Measurements from ENCODE around the gene CRISPLD2. TPM values are rescaled to one million over a fixed set of nuclear protein-coding genes. Genes with fewer than 3 reads are reported as not detected.

Gene CRISPLD2
- total RNA-seq, 2 experiments from 2014 or later, result 2.0 to 2.6 TPM

DNA sequence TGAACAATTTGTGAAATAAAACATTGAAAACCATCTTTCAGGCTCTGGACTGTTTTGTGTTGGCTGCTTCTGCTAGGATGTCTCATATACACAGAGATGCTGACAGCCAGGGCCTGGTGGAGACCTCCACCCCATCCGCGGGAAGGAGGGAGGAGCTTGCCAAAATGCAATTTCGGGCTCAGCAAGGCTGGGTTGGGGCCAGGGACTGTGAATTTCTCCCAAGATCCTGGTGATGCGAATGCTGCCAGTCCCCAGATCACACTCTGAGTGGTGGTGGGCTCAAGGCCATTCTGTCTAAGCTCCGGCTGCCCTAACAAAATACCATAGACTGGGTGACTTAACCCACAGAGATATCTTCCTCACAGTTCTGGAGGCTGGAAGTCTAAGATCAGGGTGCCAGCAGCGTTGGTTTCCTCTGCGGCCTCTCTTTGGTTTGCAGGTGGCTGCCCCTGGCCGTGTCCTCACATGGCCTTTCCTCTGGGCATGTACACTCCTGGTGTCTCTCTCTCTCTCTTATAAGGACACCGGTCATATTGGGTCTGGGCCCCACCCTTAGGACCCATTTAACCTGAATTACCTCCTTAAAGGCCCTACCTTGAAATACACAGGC, 89.8 kb downstream of the CRISPLD2 start:
- no peak for DNase-seq
- H3K4me3 ChIP-seq (ENCODE audit: low read length), result no peak overlapping the region
- POLR2A ChIA-PET, result no interaction called here
- no peak overlapping the region for H3K4me3 Mint-ChIP-seq
- no peaks in the 10 kb centered on the region for H3K4me1 ChIP-seq (ENCODE audit: insufficient read depth, low read length)
- H3K36me3 ChIP-seq (ENCODE audit: insufficient read depth, low read length), result no peaks in the 10 kb centered on the region
- no peaks in the 10 kb centered on the region for H3K4me1 Mint-ChIP-seq (ENCODE audit: low read depth)
- ATAC-seq (ENCODE audit: poor library complexity), result no peak
- no peaks in the 10 kb centered on the region for H3K27me3 ChIP-seq (ENCODE audit: control insufficient read depth in 1 of 2, insufficient read depth in 2 of 2, low read length in 2 of 2)
- intact Hi-C loops (cut with DNase I, micrococcal nuclease), result no loop called here
- no peaks in the 10 kb centered on the region for H3K9me3 Mint-ChIP-seq
- H3K9me3 ChIP-seq (ENCODE audit: control insufficient read depth in 1 of 2, insufficient read depth in 1 of 2, low read length in 2 of 2), result no peaks in the 10 kb centered on the region
- no peak overlapping the region for H3K27ac Mint-ChIP-seq
- H3K27ac ChIP-seq (ENCODE audit: low read depth in 1 of 2, low read length in 2 of 2), result no peak overlapping the region
- TF ChIP-seq, protein P1, sequence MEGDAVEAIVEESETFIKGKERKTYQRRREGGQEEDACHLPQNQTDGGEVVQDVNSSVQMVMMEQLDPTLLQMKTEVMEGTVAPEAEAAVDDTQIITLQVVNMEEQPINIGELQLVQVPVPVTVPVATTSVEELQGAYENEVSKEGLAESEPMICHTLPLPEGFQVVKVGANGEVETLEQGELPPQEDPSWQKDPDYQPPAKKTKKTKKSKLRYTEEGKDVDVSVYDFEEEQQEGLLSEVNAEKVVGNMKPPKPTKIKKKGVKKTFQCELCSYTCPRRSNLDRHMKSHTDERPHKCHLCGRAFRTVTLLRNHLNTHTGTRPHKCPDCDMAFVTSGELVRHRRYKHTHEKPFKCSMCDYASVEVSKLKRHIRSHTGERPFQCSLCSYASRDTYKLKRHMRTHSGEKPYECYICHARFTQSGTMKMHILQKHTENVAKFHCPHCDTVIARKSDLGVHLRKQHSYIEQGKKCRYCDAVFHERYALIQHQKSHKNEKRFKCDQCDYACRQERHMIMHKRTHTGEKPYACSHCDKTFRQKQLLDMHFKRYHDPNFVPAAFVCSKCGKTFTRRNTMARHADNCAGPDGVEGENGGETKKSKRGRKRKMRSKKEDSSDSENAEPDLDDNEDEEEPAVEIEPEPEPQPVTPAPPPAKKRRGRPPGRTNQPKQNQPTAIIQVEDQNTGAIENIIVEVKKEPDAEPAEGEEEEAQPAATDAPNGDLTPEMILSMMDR (IDR thresholded peaks at IDR 0.05), result no peak
- CTCF ChIA-PET, result no interaction called here
- peaks cover 10% of the 10 kb centered on the region for H3K27me3 Mint-ChIP-seq
- H3K36me3 Mint-ChIP-seq (ENCODE audit: low read depth), result no peaks in the 10 kb centered on the region

DNA sequence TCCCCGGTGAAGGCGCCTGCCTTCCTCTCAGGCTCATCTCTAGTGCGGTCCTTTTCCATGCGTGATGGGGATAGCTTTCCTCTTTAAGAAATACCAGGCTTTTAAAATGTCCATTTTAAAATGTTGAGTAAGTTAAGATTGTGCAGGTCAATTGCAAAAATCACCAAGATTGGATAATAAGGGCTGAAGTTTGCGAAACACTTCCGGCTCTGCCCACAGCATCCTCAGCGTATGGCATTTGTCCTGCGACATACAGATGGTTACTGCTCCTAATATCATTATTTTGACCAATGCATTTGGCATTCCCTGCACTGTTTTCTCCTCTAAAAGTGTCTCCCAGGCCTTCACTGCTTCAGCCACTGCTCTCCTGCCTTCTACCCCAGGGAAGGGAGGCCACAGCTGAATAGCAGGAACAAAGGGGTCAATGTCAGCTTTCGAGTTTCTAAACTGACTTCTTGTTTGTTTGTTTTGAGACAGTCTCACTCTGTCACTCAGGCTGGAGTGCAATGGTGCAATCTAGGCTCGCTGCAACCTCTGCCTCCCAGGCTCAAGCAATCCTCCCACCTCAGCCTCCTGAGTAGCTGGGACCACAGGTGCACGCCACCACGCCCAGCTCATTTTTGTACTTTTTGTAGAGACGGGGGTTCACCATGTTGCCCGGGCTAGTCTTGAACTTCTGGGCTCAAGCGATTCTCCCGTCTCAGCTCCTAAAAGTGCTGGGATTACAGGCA, 91.9 kb downstream of the CRISPLD2 start:
- Histone ChIP-seq H3K4me1 (ENCODE audit: insufficient read depth, low read length) (no peaks in the 10 kb centered on the region), H3K9me3 (ENCODE audit: control insufficient read depth in 1 of 2, insufficient read depth in 1 of 2, low read length in 2 of 2) (no peaks in the 10 kb centered on the region), H3K36me3 (ENCODE audit: insufficient read depth, low read length) (no peaks in the 10 kb centered on the region), H3K27ac (ENCODE audit: low read depth in 1 of 2, low read length in 2 of 2) (no peak overlapping the region), H3K4me3 (ENCODE audit: low read length) (no peak overlapping the region), H3K27me3 (ENCODE audit: control insufficient read depth in 1 of 2, insufficient read depth in 2 of 2, low read length in 2 of 2) (peaks cover 0 to 4% of the 10 kb centered on the region in 2 experiments)
- Mint-ChIP-seq H3K27me3 (peaks cover 23% of the 10 kb centered on the region), H3K9me3 (no peaks in the 10 kb centered on the region), H3K36me3 (ENCODE audit: low read depth) (no peaks in the 10 kb centered on the region), H3K4me3 (no peak overlapping the region), H3K4me1 (ENCODE audit: low read depth) (no peaks in the 10 kb centered on the region), H3K27ac (no peak overlapping the region)
- intact Hi-C loops (cut with DNase I, micrococcal nuclease), result no loop called here
- ChIA-PET POLR2A (no interaction called here), CTCF (no interaction called here)
- ATAC-seq (ENCODE audit: poor library complexity) (no peak), DNase-seq (peak in 2 of 14 experiments; percentile 38 to 39)
- TF ChIP-seq, protein P1 (IDR thresholded peaks at IDR 0.05), result no peak

DNA sequence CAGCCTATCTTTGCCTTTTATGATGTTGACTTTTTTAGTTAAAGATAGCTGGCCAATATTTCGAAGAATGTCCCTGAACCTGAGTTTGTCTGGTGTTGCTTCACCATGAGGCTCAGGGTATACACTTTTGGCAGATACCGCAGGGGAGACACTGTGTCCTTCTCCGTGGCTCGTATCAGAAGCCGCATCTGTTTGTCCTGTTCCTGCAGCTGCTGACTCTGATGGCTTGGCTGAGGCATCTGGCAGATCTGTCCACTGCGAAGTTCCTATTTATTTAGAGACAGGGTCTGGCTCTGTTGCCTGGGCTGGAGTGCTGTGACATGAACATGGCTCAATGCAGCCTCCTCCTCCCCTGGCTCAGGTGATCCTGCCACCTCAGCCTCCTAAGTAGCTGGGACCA, 93.5 kb downstream of the CRISPLD2 start:
- ChIA-PET POLR2A (no interaction called here), CTCF (no interaction called here)
- H3K9me3 Mint-ChIP-seq, result no peaks in the 10 kb centered on the region
- no peaks in the 10 kb centered on the region for H3K4me1 Mint-ChIP-seq (ENCODE audit: low read depth)
- H3K4me3 Mint-ChIP-seq, result no peak overlapping the region
- peaks cover 0 to 7% of the 10 kb centered on the region in 2 experiments for H3K27me3 ChIP-seq (ENCODE audit: control insufficient read depth in 1 of 2, insufficient read depth in 2 of 2, low read length in 2 of 2)
- TF ChIP-seq, protein P1 (IDR thresholded peaks at IDR 0.05), result no peak
- H3K4me3 ChIP-seq (ENCODE audit: low read length), result no peak overlapping the region
- no peak overlapping the region for H3K27ac Mint-ChIP-seq
- H3K9me3 ChIP-seq (ENCODE audit: control insufficient read depth in 1 of 2, insufficient read depth in 1 of 2, low read length in 2 of 2), result no peaks in the 10 kb centered on the region
- intact Hi-C loops (cut with DNase I, micrococcal nuclease), result no loop called here
- H3K27ac ChIP-seq (ENCODE audit: low read depth in 1 of 2, low read length in 2 of 2), result no peak overlapping the region
- H3K27me3 Mint-ChIP-seq, result peaks cover 30% of the 10 kb centered on the region
- no peaks in the 10 kb centered on the region for H3K36me3 Mint-ChIP-seq (ENCODE audit: low read depth)
- no peak for DNase-seq
- no peaks in the 10 kb centered on the region for H3K4me1 ChIP-seq (ENCODE audit: insufficient read depth, low read length)
- no peaks in the 10 kb centered on the region for H3K36me3 ChIP-seq (ENCODE audit: insufficient read depth, low read length)
- no peak for ATAC-seq (ENCODE audit: poor library complexity)
